ENCODE data around the gene RNF111.

RNF111 gene

DNA sequence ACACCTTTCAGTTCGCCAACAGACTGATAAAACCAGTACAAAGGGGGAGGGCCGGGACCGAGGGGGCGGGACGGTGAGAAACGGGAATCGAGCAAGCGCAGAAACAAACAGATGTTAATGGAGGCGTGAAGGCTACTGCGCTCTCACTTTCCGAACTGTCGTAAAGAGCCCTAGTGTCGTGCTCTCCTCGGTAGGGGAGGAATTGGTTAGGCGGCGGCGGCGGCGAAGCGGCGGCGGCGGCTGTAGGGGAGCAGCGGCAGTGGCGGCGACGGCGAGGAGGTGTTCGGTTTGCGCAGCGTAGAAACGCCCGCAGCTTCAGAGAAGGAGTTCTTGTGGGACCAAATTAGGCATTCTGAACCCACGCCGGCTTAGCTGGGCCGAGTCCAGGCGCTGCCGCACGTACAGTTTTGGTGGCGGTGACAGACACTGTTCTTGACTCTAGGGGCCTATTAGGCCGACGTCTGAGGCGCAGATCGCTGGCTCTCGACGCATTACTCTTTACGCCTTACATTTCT is at the start of gene RNF111:
Gene RNF111, plus strand, starts transcription at position 173 of the 515 bp plus-strand sequence. CDS start 43,160 bp downstream, outside the sequence.
- Histone ChIP-seq H3K79me2 (ENCODE audit: control insufficient read depth, insufficient read depth, low read length, unreplicated experiment) (peaks cover 50% of the 10 kb centered on the region), H3K4me1 (ENCODE audit: control insufficient read depth, insufficient read depth, low read length, unreplicated experiment) (no peaks in the 10 kb centered on the region), H3K4me3 (ENCODE audit: low read depth, low read length) (peak within 1 kb of the TSS; percentile 92), H3K27me3 (ENCODE audit: insufficient read depth, low read length) (no peaks in the 10 kb centered on the region), H3K36me3 (ENCODE audit: insufficient read depth, low read length) (peaks cover 10% of the 10 kb centered on the region; the same call in 1 of the 2 replicates), H3K27ac (ENCODE audit: low read depth, low read length) (peak within 1 kb of the TSS; percentile 51), H2AFZ (ENCODE audit: low read length, unreplicated experiment) (peak within 1 kb of the TSS; percentile 96)

DNA sequence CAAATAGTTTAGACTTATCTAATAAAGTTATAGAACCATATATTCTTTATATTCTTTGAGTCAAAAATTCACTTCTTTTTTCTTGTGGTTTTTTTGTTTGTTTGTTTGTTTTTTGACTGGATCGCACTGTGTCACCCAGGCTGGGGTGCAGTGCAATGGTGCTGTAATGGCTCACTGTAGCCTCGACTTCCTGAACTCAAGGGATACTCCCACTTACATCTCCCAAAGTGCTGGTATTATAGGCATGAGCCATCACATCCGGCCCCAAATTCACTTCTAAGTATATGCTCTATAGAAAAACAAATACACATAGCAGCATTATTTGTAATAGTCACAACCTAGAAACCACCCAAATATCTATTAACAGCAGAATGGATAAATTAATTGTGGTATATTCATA is 40.3 kb upstream of the RNF111 start:
- H3K79me2 ChIP-seq (ENCODE audit: control insufficient read depth, insufficient read depth, low read length, unreplicated experiment): no peaks in the 10 kb centered on the region
- H2AFZ ChIP-seq (ENCODE audit: low read length, unreplicated experiment): no peak overlapping the region
- no peak overlapping the region for H3K27ac ChIP-seq (ENCODE audit: low read depth, low read length)
- H3K4me3 ChIP-seq (ENCODE audit: low read depth, low read length): no peak overlapping the region
- no peaks in the 10 kb centered on the region for H3K27me3 ChIP-seq (ENCODE audit: insufficient read depth, low read length)
- H3K4me1 ChIP-seq (ENCODE audit: control insufficient read depth, insufficient read depth, low read length, unreplicated experiment): peaks cover 11% of the 10 kb centered on the region
- H3K36me3 ChIP-seq (ENCODE audit: insufficient read depth, low read length): no peaks in the 10 kb centered on the region

DNA sequence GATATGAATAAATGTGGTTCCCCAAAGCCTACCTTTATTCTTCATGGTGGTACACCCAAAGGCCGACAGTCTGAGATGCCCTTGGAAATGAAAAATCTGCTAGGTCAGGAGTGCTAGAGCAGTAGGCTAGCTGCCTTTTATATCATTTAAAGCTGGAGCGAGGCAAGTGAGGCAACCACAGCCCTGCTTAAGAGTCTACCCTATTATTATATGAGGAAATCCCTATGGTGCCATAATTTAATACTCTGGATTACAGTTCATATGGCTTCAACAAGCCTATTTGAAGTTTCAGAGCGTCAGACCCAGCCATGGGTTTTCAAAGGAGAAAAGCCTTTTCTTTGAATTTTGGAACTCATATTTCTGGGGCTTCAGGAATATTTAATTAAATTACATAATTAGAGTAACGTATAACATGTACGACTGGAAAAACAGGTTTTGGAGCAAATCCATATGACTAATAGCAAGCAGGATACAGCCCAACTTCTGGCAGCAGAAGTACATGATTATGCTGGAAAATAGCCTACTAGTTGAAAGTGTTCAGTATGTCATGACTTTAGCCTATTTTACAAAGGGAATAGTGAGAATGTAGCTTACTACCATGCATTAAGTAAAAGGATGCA is 36.0 kb upstream of the RNF111 start:
- Histone ChIP-seq H2AFZ (ENCODE audit: low read length, unreplicated experiment) (peak overlapping the region; percentile 57), H3K27me3 (ENCODE audit: insufficient read depth, low read length) (no peaks in the 10 kb centered on the region), H3K4me3 (ENCODE audit: low read depth, low read length) (no peak overlapping the region), H3K4me1 (ENCODE audit: control insufficient read depth, insufficient read depth, low read length, unreplicated experiment) (peaks cover 24% of the 10 kb centered on the region), H3K27ac (ENCODE audit: low read depth, low read length) (peak overlapping the region; percentile 14), H3K79me2 (ENCODE audit: control insufficient read depth, insufficient read depth, low read length, unreplicated experiment) (no peaks in the 10 kb centered on the region), H3K36me3 (ENCODE audit: insufficient read depth, low read length) (no peaks in the 10 kb centered on the region)

DNA sequence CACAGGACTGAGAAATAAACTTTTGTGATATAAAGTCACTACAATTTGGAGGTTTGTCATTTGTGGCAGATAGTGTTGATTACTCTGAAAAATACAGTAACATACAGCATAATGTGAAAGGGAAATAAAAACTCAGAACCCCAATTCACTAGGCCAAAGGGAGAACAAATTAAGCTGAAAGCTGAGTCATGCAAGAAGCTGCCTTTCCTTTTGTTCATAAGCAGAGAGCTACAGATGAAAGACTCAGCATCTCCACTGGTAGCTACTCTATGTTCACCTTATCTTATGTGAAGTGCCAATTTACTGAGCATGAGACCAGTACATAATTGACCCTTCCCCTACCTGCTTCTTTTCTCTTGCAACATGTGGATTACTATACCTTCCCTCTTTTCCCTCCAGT is 34.7 kb upstream of the RNF111 start:
- peak overlapping the region; percentile 33 for H3K27ac ChIP-seq (ENCODE audit: low read depth, low read length)
- peaks cover 27% of the 10 kb centered on the region for H3K4me1 ChIP-seq (ENCODE audit: control insufficient read depth, insufficient read depth, low read length, unreplicated experiment)
- no peaks in the 10 kb centered on the region for H3K36me3 ChIP-seq (ENCODE audit: insufficient read depth, low read length)
- no peaks in the 10 kb centered on the region for H3K79me2 ChIP-seq (ENCODE audit: control insufficient read depth, insufficient read depth, low read length, unreplicated experiment)
- H3K27me3 ChIP-seq (ENCODE audit: insufficient read depth, low read length): no peaks in the 10 kb centered on the region
- H3K4me3 ChIP-seq (ENCODE audit: low read depth, low read length): no peak overlapping the region
- H2AFZ ChIP-seq (ENCODE audit: low read length, unreplicated experiment): peak overlapping the region; percentile 57

DNA sequence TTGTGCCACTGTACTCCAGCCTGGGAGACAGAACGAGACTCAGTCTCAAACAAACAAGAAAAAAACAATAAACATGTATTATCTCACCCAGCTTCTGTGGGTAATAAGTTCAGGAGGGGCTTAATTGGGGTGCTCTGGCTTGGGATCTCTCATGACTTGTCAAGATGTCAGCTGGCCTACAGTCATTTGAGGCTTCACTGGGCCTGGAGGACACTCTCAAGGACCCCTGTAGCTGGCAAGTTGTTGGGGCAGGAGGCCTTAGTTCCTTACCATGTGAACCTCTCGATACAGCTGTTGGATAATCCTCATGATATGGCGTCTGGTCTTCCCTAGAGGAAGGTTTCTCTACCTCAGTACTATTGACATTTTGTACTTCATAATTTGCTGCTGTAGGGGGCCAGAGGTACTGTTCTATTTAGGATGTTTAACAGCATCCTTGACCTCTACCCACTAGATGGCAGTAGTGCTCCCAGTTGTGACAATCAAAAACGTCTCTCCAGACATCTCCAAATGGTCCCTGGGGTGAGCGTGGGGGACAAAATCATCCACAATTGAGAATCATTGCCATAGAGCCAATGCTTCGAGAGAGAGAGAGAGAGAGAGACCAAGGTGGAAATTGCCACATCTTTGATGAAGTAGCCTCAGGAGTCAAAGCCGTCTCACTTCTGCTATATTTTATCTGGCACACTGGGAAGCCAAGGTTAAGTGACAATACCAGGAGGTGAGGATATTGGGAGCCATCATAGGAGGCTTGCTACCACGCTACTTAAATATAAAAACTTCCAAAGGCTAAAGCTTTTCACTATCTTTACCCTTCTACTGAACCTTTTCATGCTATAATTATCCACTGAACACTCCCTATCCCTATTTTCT is 30.1 kb upstream of the RNF111 start:
- Histone ChIP-seq H2AFZ (ENCODE audit: low read length, unreplicated experiment) (peak overlapping the region; percentile 63), H3K79me2 (ENCODE audit: control insufficient read depth, insufficient read depth, low read length, unreplicated experiment) (no peaks in the 10 kb centered on the region), H3K4me1 (ENCODE audit: control insufficient read depth, insufficient read depth, low read length, unreplicated experiment) (peaks cover 15% of the 10 kb centered on the region), H3K36me3 (ENCODE audit: insufficient read depth, low read length) (no peaks in the 10 kb centered on the region), H3K27me3 (ENCODE audit: insufficient read depth, low read length) (no peaks in the 10 kb centered on the region), H3K4me3 (ENCODE audit: low read depth, low read length) (peak overlapping the region; percentile 29; the same call in 1 of the 2 replicates), H3K27ac (ENCODE audit: low read depth, low read length) (no peak overlapping the region)

DNA sequence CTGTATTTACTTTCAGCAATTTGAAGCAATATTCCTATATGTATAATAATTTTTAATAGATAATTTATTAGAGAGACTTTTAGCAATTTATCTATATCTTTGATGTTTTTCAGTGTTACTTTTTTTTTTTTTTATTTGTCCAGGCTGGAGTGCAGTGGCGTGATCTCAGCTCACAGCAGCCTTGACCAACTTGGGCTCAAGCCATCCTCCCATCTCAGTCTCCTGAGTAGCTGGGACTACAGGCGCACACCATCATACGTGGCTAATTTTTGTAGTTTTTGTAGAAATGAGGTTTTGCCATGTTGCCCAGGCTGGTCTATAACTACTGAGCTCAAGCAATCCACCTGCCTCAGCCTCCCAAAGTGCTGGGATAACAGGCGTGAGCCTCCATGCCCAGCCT is 28.7 kb upstream of the RNF111 start:
- no peaks in the 10 kb centered on the region for H3K79me2 ChIP-seq (ENCODE audit: control insufficient read depth, insufficient read depth, low read length, unreplicated experiment)
- peaks cover 3% of the 10 kb centered on the region for H3K4me1 ChIP-seq (ENCODE audit: control insufficient read depth, insufficient read depth, low read length, unreplicated experiment)
- no peaks in the 10 kb centered on the region for H3K27me3 ChIP-seq (ENCODE audit: insufficient read depth, low read length)
- no peak overlapping the region for H3K4me3 ChIP-seq (ENCODE audit: low read depth, low read length)
- H2AFZ ChIP-seq (ENCODE audit: low read length, unreplicated experiment): no peak overlapping the region
- no peaks in the 10 kb centered on the region for H3K36me3 ChIP-seq (ENCODE audit: insufficient read depth, low read length)
- no peak overlapping the region for H3K27ac ChIP-seq (ENCODE audit: low read depth, low read length)

DNA sequence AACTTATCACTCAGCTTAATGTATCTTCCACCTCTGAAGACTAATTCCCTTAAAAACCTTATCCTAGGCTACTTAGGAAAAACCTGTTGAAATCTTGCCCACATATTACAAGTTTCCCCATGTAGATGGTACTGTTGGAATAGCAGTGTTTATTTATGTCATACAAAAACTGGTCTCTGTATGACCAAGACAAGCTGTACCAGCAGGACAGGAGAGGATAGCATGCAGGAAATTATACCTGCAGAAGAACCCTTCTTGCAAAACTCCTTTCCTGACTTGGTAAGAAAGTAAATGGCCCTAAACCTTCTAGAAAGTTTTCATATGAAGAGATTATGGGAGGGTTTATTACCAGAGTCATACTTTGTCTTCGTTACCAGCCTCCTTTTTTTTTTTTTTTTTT is 25.3 kb upstream of the RNF111 start:
- Histone ChIP-seq H3K36me3 (ENCODE audit: insufficient read depth, low read length) (no peaks in the 10 kb centered on the region), H3K27ac (ENCODE audit: low read depth, low read length) (no peak overlapping the region), H3K27me3 (ENCODE audit: insufficient read depth, low read length) (no peaks in the 10 kb centered on the region), H2AFZ (ENCODE audit: low read length, unreplicated experiment) (no peak overlapping the region), H3K79me2 (ENCODE audit: control insufficient read depth, insufficient read depth, low read length, unreplicated experiment) (no peaks in the 10 kb centered on the region), H3K4me1 (ENCODE audit: control insufficient read depth, insufficient read depth, low read length, unreplicated experiment) (peaks cover 11% of the 10 kb centered on the region), H3K4me3 (ENCODE audit: low read depth, low read length) (no peak overlapping the region)

DNA sequence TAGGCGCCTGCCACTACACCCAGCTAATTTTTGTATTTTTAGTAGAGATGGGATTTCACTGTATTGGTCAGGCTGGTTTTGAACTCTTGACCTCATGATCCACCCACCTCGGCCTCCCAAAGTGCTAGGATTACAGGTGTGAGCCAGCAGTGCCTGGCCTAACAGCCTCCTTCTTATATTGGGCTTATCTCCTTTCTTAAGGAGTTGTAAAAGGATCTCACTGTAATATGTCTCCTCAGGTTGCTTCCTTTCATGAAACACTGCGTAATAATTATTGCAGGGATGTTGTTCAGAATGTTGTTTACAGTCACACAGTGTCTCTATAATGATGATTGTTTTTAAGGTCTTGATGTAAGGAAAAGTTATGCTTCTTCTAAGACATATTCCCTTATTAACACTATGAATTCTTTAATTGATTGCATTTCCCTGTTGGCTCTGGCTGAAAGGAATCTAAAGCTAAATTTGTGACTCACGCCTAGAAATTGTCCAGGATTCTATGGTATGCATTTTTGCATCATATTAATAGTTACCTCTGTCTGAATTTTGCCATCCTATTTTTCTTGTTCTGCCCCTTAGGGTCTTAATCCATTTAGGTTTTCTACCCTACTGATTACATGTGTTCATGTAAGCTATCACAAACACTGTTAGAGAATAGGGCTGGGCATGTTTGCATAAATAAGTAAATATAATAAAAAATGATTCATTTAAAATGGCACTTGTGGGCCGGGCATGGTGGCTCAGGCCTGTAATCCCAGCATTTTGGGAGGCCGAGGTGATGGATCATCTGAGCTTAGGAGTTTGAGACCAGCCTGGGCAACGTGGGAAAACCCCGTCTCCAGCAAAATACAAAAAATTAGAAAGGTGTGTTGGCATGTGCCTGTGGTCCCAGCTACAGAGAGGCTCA is 24.5 kb upstream of the RNF111 start:
- H3K4me3 ChIP-seq (ENCODE audit: low read depth, low read length): no peak overlapping the region
- H3K4me1 ChIP-seq (ENCODE audit: control insufficient read depth, insufficient read depth, low read length, unreplicated experiment): peaks cover 11% of the 10 kb centered on the region
- H3K27ac ChIP-seq (ENCODE audit: low read depth, low read length): no peak overlapping the region
- no peak overlapping the region for H2AFZ ChIP-seq (ENCODE audit: low read length, unreplicated experiment)
- no peaks in the 10 kb centered on the region for H3K79me2 ChIP-seq (ENCODE audit: control insufficient read depth, insufficient read depth, low read length, unreplicated experiment)
- no peaks in the 10 kb centered on the region for H3K36me3 ChIP-seq (ENCODE audit: insufficient read depth, low read length)
- no peaks in the 10 kb centered on the region for H3K27me3 ChIP-seq (ENCODE audit: insufficient read depth, low read length)

DNA sequence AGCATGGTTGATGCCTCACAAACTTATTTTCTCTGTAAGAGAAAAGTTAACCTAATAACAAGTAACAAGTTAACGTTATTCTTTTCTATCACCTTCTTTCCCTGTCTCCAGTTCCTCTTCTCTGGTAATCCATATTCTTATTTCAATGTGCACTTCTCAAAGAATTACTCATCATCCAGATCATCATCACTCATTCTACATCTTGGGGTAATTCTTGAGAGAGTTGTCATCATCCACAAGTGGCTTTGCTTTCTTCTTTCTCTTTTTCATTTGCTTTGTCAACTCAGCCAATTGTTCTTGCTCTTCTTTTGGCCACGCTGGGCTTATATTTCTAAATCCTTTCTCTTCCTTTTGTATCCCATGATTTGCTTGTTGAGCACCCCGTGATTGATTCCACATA is 20.8 kb upstream of the RNF111 start:
- no peaks in the 10 kb centered on the region for H3K79me2 ChIP-seq (ENCODE audit: control insufficient read depth, insufficient read depth, low read length, unreplicated experiment)
- H3K27me3 ChIP-seq (ENCODE audit: insufficient read depth, low read length): no peaks in the 10 kb centered on the region
- no peak overlapping the region for H2AFZ ChIP-seq (ENCODE audit: low read length, unreplicated experiment)
- H3K4me3 ChIP-seq (ENCODE audit: low read depth, low read length): no peak overlapping the region
- H3K27ac ChIP-seq (ENCODE audit: low read depth, low read length): no peak overlapping the region
- peaks cover 11% of the 10 kb centered on the region for H3K4me1 ChIP-seq (ENCODE audit: control insufficient read depth, insufficient read depth, low read length, unreplicated experiment)
- H3K36me3 ChIP-seq (ENCODE audit: insufficient read depth, low read length): no peaks in the 10 kb centered on the region

DNA sequence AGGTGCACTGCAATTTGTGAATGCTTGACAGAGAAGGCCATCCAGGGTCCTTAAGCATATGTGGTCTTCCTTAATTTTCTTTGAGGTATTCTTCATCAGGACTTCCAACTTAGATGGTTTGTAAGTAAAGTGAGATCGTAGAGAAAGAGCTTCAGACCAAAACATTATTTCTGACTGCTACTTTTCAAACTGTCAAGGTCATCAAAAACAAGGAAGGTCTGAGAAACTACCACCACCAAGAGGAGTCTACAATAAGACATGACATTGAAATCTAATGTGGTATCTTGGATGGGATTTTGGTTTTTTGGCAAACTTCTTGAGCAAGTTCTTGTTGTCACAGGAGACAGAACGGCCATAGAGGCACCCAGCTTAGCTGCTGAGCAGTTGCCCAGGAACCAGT is 20.0 kb upstream of the RNF111 start:
- H3K4me1 ChIP-seq (ENCODE audit: control insufficient read depth, insufficient read depth, low read length, unreplicated experiment): peaks cover 11% of the 10 kb centered on the region
- no peaks in the 10 kb centered on the region for H3K36me3 ChIP-seq (ENCODE audit: insufficient read depth, low read length)
- H3K27me3 ChIP-seq (ENCODE audit: insufficient read depth, low read length): no peaks in the 10 kb centered on the region
- H2AFZ ChIP-seq (ENCODE audit: low read length, unreplicated experiment): no peak overlapping the region
- no peaks in the 10 kb centered on the region for H3K79me2 ChIP-seq (ENCODE audit: control insufficient read depth, insufficient read depth, low read length, unreplicated experiment)
- H3K4me3 ChIP-seq (ENCODE audit: low read depth, low read length): no peak overlapping the region
- H3K27ac ChIP-seq (ENCODE audit: low read depth, low read length): no peak overlapping the region
